C4-2B (cell line): ENCODE measurements around the gene TTC39A.

Experiments used
- H3K27ac ChIP-seq: fragments of 450-650 bp; 2 replicates; pipeline ENCODE4 v1.5.1; 2017
- ZFX ChIP-seq: fragments of 450-650 bp; IDR thresholded peaks from 2 replicates; pipeline ENCODE4 v1.6.1; 2017
- TF ChIP-seq, protein P1 (sequence below): fragments of 450-650 bp; conservative IDR thresholded peaks from 2 replicates; pipeline ENCODE4 v1.5.1; 2017; ENCODE audit warnings: mild to moderate bottlenecking

TTC39A gene

GRCh38 chr1:51330331-51331201, at the start of gene TTC39A:
Gene TTC39A, minus strand, starts transcription at chr1:51330562. Its CDS starts 85 bp downstream, at chr1:51330477.
- H3K27ac ChIP-seq, result peak within 1 kb of the TSS; percentile 84
- peak; percentile 61 for TF ChIP-seq ZFX
- TF ChIP-seq, protein P1, sequence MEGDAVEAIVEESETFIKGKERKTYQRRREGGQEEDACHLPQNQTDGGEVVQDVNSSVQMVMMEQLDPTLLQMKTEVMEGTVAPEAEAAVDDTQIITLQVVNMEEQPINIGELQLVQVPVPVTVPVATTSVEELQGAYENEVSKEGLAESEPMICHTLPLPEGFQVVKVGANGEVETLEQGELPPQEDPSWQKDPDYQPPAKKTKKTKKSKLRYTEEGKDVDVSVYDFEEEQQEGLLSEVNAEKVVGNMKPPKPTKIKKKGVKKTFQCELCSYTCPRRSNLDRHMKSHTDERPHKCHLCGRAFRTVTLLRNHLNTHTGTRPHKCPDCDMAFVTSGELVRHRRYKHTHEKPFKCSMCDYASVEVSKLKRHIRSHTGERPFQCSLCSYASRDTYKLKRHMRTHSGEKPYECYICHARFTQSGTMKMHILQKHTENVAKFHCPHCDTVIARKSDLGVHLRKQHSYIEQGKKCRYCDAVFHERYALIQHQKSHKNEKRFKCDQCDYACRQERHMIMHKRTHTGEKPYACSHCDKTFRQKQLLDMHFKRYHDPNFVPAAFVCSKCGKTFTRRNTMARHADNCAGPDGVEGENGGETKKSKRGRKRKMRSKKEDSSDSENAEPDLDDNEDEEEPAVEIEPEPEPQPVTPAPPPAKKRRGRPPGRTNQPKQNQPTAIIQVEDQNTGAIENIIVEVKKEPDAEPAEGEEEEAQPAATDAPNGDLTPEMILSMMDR, result no peak

DNA sequence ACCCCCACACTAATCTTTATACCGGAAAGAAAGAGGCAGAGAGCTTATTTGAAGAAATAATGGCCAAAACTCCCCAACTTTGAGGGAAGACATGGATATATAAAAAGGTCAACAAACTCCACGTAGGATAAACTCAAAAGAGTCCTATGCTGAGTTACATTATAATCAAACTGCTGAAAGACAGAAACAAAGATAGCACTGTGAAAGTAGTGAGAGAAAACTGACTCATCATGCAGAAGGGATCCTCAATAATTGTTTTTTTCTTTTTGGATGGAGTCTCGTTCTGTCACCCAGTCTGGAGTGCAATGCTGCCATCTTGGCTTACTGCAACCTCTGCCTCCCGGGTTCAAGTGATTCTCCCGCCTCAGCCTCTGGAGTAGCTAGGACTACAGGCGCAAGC, 48.5 kb upstream of the TTC39A start:
- H3K27ac ChIP-seq, result no peak overlapping the region
- TF ChIP-seq, protein P1, result no peak
- TF ChIP-seq ZFX, result no peak

DNA sequence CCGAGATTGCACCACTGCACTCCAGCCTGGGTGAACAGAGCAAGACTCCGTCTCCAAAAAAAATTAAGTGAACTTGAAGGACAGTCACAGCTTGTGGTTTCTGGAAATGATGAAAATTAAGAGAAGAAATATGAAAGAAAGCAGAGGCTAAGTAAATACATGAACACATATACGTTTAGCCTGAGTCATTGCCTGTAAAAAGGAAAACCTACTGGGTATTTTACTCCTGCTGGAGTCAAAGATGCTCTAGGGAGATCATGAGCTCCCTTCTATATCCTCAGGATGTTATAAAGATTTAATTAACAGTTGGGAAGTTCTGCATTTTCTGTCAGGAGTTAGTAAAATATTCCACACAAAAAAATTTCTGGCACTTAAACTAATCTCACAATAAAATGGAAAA, 43.5 kb upstream of the TTC39A start:
- H3K27ac ChIP-seq, result no peak overlapping the region
- TF ChIP-seq ZFX, result no peak
- TF ChIP-seq, protein P1, result no peak

DNA sequence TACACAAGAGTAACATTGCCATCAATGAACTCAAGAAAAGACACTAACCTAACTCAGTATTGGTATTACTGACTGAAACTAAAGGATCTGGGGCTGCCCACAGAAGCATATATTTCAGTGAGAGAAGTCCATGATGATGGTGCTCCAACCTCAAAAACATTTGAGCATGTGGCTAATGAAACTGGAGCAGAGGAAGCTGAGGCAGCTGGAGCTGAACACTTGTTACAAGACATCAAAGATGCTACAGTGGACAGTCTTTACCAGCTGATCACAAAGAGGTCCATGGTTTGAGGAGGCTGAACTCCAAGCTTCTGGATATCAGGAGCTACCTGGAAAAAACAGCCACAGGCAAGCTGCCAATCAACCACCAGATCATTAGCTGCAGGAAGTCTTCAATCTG, 42.2 kb upstream of the TTC39A start:
- TF ChIP-seq, protein P1, result no peak
- no peak for TF ChIP-seq ZFX
- no peak overlapping the region for H3K27ac ChIP-seq

DNA sequence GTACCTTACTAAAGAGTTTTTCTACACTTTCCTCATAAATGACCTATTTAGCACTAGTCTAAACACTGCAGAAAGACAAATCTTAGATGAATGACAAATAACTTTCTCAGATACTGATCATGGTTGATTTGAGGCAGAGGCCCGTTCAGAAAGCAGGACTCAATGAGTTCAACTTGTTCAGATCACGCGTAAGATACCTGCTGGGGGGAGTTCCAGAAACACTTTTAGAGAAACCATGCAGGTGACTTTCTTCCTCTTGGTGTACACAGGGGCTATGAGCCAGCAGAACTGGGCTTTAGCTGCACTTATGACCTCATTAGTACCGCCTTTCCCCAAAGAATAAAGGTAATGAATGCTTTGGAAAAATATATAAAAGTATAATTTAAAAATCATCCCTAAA, 38.8 kb upstream of the TTC39A start:
- no peak for TF ChIP-seq ZFX
- TF ChIP-seq, protein P1, result no peak
- no peak overlapping the region for H3K27ac ChIP-seq

GRCh38 chr1:51365774-51366173, 35.4 kb upstream of the TTC39A start:
- no peak overlapping the region for H3K27ac ChIP-seq
- TF ChIP-seq, protein P1, result no peak
- no peak for TF ChIP-seq ZFX

GRCh38 chr1:51359879-51360278, 29.5 kb upstream of the TTC39A start:
- TF ChIP-seq, protein P1, result no peak
- TF ChIP-seq ZFX, result no peak

More at GRCh38 chr1:51359879-51360278, 29.5 kb upstream of the TTC39A start:
- no peak overlapping the region for H3K27ac ChIP-seq
